Stimulated activated CD8-positive, alpha-beta memory T cell treated with anti-CD3 and anti-CD28 coated beads, Interleukin-7, amount 100 ng/mL, for 4 hours (primary cell): ENCODE measurements around the gene UNC5C.

Experiments used
- DNase-seq, 2 donors: peaks; one replicate each; pipeline ENCODE4 v3.0.0-alpha.2; 2020; ENCODE audit warnings: low read depth in 2 of 2

UNC5C gene

DNA sequence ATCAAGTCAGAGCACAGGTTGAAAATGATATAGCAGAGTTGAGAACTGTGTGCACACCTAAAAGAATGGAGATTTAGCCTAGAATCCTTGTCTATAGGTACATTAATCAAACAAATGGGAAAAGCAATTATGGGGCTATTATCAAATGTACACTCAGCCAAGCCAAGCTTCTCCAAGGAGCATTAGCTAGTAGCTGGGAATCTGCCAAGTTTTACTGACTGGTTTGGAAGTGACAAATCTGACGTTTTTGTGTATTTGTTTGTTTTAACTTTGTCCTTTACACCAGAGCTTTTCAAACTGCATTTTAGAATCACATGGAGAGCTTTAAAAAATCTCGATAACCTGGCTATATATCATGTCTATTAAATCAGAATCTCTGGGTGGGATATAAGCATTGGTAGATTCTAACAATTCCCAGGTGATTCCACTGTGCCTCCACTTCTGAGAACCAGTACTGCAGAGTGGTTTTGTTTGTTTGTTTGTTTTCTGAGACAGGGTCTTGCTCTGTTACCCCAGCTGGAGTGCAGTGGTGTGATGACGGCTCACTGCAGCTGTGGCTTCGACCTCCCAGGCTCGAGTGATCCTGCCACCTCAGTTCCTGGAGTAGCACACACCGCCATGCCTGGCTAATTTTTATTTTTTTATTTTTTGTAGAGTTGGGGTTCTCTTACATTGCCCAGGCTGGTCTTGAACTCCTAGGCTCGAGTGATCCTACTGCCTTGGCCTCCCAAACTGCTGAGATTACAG, 279.8 kb downstream of the UNC5C start:
- DNase-seq, result no peak

GRCh38 chr4:95267081-95267480, 281.7 kb downstream of the UNC5C start:
- DNase-seq, result no peak

- no peak for DNase-seq
These were observed 282.7 kb downstream of the UNC5C start for GRCh38 chr4:95265814-95266740.

GRCh38 chr4:95264843-95265242, 283.9 kb downstream of the UNC5C start:
- DNase-seq, result no peak

GRCh38 chr4:95263960-95264359, 284.8 kb downstream of the UNC5C start:
- no peak for DNase-seq

DNA sequence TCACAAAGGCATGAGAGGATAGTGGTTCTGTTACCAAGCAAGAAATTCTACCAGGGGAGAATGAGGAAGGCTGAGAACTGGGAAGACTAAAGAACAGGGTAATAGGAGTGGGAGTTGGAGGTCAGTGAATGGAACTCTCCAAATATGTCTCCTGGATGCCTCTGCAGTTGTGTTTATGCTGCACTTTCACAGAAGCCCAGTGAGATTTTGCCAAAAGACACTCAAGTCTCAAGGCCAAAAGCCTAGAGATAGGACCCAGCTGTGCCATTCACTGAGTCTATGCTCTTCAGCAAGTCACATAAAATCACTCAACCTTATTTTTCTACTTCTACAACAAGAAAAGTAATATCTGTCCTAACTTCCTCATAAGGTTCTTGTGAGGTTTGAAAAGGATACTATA, 285.4 kb downstream of the UNC5C start:
- DNase-seq, result no peak

- no peak for DNase-seq
These were observed 292.5 kb downstream of the UNC5C start for GRCh38 chr4:95256108-95256835.

- no peak for DNase-seq
These were observed 293.2 kb downstream of the UNC5C start for GRCh38 chr4:95255396-95256107.

GRCh38 chr4:95251568-95251967, 297.2 kb downstream of the UNC5C start:
- DNase-seq, result no peak

GRCh38 chr4:95250544-95251137, 298.1 kb downstream of the UNC5C start:
- DNase-seq, result no peak

GRCh38 chr4:95249426-95250021, 299.2 kb downstream of the UNC5C start:
- no peak for DNase-seq

- DNase-seq, result no peak
These were observed 299.9 kb downstream of the UNC5C start for GRCh38 chr4:95248720-95249425.

DNA sequence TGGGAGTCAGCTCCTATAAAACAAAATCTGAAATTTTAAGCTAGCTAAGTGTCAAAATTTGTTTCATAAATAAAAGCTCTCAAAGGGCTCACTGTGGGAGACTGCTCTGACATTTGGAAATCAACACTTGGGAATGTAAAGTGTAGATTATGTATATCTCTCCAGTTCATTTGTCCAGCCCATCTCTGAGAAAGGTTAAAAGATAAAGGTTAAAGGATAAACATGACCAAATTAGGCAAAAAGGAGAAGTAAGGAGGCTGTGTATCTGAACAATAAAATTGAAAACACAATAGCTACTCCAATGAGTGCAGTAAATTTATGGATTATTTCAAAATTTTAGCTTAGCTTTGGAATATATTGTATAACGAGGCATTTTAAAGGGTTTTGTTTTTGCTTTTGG, 304.9 kb downstream of the UNC5C start:
- no peak for DNase-seq

GRCh38 chr4:95238554-95238953, 310.2 kb downstream of the UNC5C start:
- no peak for DNase-seq

DNA sequence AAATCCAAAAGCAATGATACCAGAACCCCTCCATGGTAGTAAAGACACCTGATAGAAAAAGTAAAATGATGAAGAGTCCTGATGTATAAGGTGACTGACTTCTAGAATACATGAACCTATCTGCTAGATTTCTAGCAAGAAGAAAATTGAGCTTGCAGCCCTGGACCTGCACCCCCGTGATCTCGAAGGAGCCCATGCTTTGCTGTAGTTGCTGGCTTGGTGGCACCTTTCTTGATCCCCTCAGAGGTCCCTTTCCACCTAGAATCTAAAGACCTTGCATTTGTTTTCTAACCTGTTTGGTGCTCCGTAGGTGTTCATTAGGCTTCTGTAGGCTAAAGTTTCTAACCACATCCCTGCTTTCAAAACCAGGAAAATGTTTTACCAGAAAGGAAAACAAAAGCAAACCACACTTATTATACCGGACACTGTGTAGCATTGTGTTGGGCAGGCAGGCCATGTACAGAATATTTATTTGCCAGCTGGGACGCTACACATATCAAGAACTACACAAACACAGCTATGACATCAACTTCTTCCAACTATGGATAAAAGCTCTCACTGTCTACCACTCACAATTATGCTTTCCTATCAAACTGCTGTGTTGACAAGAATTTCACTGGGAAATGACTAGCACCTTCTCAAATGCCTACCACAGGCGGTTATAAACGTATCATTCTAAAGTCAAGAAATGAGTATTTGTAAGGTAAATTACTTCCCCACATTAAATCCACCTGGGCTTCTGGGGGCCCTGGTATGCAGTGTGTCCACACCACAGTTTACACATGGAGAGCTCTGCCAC, 316.2 kb downstream of the UNC5C start:
- no peak for DNase-seq

- DNase-seq, result no peak
These were observed 317.1 kb downstream of the UNC5C start for GRCh38 chr4:95231681-95232080.

DNA sequence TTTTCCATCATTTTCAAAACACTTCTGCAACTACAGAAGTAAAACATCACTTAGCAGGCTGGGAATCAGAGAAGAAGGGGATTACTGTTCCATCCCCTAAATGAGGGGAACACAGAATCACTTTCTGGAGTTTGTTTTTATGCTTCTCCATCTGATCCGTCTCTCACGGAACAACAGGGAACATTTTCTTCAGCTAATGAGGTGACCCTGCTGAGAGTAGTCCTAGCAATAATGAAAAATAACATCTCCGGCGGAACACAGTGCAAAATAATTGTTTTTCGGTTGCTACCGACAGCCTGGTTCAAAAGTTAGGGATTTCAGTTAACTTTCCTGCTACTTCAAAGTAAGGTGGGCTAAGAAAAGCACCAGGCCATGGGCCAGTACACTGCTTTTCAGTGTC, 322.9 kb downstream of the UNC5C start:
- DNase-seq, result no peak

- DNase-seq, result no peak
These were observed 324.4 kb downstream of the UNC5C start for GRCh38 chr4:95224402-95224801.
